GM12865 (cell line): ENCODE measurements around the gene TMEM37.

ENCODE experiments used
- DNase-seq: peaks from one replicate; pipeline ENCODE4 v3.0.0; 2010; ENCODE audit warnings: low read depth
- H3K4me3 ChIP-seq: 2 replicates; pipeline ENCODE4 v1.5.1; 2011; ENCODE audit warnings: mild to moderate bottlenecking, low read depth, low read length, control low read depth
- CTCF ChIP-seq: IDR thresholded peaks from 2 replicates; pipeline ENCODE4 v1.5.1; 2011; ENCODE audit warnings: low read length, control low read depth, low read depth, inconsistent platforms; ENCODE audit not compliant: insufficient read depth; ENCODE audit errors: missing control alignments

TMEM37 gene

GRCh38 chr2:119428488-119429224 is 3.0 kb upstream of the TMEM37 start:
- DNase-seq = no peak
- no peak for TF ChIP-seq CTCF
- no peak overlapping the region for H3K4me3 ChIP-seq

- H3K4me3 ChIP-seq = no peak overlapping the region
- no peak for TF ChIP-seq CTCF
- peak; percentile 39 for DNase-seq
Measured at GRCh38 chr2:119429225-119429981, 2.3 kb upstream of the TMEM37 start.

GRCh38 chr2:119430023-119430498 is 1.6 kb upstream of the TMEM37 start:
- H3K4me3 ChIP-seq = no peak overlapping the region
- no peak for DNase-seq
- no peak for TF ChIP-seq CTCF

GRCh38 chr2:119431976-119432850 is 559 bp downstream of the TMEM37 start:
- no peak for TF ChIP-seq CTCF
- DNase-seq = no peak
- peak overlapping the region; percentile 47 for H3K4me3 ChIP-seq

- no peak for DNase-seq
- TF ChIP-seq CTCF = no peak
- H3K4me3 ChIP-seq = no peak overlapping the region
Measured at GRCh38 chr2:119432851-119433522, 1.3 kb downstream of the TMEM37 start.

- no peak for TF ChIP-seq CTCF
- H3K4me3 ChIP-seq = no peak overlapping the region
- no peak for DNase-seq
Measured at GRCh38 chr2:119433636-119434327, 2.1 kb downstream of the TMEM37 start.
